Myocyte (in vitro differentiated cells): ENCODE results near the gene TMEM132D. TPM values are rescaled to one million over a fixed set of nuclear protein-coding genes. Genes with fewer than 3 reads are reported as not detected.

Experiments used
- DNase-seq: peaks from one replicate; pipeline ENCODE4 v3.0.0-alpha.2; 2012; ENCODE audit warnings: low read depth
- total RNA-seq: library from RNA; depleted of rRNA; stranded (reverse); fragments of >200 nt; gene quantifications from 2 replicates; pipeline ENCODE4 v1.2.3, GENCODE V29; 2014

The TMEM132D gene
- total RNA-seq, 1 donor from 2014 or later = not detected

DNA sequence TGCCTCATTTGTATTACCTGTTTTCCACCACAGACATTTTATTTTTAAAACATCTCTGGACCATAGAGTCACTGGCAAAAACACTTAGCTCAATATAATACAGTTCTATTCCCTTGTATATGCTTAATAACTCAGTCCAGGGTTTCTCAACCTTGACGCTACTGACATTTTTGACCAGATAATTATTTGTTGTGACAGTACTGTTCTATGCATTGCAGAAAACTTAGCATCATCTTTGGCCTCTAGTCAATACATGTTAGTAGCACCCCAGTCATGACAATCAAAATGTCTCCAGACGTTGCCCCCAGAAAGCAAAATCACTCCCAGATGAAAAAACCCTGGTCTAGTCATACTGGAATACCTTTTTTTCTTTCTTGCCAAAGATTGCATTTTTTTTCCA is 174.7 kb downstream of the TMEM132D start:
- no peak for DNase-seq

DNA sequence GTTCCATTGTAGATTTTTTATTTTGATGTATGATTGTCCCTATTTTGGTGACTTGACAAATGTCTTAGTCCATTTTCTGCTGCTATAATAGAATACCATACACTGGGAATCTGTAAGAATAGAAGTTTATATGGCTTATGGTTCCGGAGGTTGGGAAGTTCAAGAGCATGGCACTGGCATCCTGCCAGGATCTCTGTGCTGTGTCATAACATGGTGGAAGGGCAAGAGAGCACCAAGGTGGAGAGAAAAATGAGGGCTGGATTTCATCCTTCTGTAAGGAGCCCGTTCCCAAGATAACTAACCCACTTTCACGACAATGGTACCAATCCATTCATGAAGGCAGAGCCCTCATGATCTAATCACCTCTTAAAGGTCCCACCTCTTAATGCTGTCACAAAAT is 176.7 kb downstream of the TMEM132D start:
- no peak for DNase-seq

DNA sequence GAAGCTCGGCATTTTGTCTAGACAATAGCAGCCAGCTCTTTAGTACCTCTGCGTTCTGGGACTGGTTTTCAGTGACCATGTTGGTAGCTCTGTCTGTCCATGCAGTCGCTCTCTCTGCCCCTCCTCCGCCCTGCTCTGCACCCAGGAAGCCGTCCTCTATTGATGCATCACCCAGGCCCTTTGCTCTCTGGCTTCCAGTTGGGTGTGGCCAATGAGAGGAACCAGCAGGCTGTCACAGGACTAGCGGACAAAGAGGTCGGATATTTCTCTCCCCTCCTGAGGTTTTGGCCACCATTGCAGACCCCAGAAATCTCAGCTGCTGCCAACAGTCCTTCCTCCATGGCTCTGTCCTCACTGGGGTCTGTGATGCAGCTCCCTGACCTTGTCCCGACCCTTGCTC is 180.6 kb downstream of the TMEM132D start:
- DNase-seq = no peak

DNA sequence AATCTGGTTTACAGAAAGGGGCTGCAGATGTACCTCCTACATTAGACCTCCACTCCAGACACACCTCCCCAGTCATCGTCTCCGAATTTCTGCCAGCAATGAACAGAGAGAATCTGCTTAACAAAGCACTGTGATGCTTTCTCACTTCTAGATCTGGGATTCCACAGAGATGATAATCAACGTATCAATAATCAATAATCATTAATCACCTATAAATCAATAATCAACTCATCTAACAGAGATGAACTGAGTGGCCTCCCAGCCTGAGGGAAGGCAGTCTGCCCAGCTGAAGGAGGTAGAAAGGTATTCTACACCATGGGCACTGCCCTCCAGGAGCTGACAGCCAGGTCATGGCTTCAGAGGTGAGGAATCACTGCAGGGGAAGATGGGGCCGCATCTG is 183.2 kb downstream of the TMEM132D start:
- DNase-seq = no peak

DNA sequence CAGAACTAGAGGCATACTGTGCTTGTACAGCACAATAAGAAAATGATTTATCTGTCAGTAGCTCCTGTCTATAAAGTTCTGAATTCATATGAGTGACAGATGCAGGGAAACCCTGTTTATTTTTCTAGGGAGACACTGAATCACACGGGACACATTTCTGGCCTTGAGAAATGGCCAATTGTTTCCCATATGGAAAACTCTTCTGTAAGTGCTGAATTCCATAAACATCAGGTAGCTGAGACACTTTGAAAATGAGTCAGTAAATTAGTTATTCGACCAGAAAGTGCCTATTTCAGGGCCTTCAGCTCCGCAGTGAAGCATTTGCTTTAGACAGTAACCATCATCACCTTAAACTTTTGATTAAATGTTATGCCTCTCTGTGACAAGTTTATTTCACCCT is 184.4 kb downstream of the TMEM132D start:
- no peak for DNase-seq

DNA sequence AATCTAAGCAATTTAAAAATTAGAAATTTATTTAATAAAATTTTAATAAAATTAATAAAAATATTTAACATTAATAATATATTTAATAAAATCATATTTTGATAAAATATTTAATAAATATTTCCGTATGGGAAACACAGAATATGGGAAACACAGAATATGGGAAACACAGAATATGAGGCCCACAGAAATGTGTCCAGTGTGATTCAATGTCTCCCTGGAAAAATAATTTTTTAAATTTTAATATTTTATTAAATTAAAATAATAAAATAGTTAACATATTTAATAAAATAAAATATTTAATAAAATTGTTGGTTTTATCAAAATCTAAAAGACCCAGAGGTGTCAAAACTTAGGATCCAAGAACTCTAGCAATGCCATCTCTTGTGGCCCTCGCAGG is 186.4 kb downstream of the TMEM132D start:
- no peak for DNase-seq

DNA sequence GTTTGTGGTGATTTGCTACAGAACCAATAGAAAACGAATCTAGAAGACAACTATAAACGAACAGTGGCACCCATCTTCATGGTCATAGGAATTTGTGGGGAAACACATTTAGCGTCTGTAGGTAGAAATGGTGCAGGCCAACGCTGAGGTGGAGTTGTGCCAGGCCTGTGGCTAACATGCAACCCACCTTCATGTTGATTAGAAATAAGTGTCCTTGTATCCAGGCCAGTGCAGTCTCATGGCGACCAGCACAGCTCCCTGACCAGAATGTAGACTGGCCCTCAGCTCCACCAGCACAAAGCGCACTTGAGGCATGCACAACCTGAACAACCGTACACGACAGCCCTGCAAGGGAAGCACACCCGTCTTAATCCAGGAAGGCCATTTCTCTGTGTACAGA is 187.0 kb downstream of the TMEM132D start:
- DNase-seq = no peak

DNA sequence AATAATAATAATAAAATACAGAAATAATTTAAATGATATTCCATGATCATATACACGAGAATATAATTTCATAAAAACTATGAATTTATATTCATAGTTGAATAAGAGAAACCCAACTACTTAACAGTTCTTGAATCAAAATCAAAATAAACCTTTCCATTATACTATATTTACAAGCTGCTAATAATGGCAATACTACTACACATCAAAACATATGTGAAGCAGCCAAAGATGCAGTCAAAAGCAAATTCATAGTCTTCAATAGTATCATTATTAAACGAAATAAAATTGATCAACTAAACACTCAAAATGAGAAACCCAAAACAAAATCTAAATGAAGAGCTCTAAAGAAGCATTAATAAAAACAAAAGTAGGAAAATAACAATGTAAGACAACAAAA is 197.1 kb downstream of the TMEM132D start:
- DNase-seq = no peak

DNA sequence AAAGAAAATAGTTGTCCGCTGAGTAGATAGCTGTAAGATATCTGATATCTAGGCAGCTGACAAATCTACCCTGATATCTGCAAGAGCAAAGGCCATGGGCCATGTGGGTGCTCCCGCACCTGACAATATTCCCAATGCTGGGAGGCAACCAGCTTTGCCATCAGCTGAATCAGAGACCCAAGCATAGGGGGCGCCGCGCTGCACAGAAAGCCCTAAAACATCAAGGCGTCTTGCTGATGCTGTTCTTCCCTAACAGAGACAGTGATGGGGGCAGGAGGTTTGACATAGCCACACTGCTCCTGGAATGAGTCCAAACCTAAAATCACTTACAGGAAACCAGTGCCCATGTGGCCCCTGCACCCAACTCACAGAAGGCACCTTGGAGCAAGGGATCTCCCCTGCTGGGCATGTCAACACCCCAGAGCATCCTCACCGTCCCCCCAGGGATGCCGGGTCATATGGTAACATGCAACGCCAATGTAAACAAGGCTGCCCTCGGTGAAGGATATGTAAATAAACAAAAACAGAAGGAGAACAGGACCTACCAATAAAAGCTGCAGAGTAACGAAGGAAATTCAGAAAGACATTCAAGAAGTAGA is 199.5 kb downstream of the TMEM132D start:
- no peak for DNase-seq

DNA sequence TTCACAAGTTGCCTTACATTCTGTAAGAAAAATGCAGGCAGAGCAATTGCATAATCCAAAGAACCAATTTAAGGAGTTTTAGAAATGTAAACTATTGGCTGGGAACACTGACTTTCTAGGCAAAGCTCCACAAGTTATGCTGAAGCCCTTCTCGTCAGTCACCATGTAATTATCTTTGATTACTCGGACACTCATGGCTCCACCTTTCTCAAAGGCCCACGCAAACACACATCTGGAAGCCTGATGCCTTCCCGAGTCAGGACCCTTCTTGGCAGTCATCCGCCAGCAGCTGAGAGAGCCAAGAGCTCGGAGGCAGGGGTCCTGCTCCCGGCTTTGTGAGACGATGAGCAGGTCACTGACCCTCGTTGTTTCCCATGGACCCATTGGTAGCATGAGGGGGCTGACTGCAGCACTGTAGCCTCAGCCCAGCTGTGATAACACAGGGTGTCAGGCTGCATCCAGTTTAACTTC is 202.2 kb downstream of the TMEM132D start:
- DNase-seq = no peak

DNA sequence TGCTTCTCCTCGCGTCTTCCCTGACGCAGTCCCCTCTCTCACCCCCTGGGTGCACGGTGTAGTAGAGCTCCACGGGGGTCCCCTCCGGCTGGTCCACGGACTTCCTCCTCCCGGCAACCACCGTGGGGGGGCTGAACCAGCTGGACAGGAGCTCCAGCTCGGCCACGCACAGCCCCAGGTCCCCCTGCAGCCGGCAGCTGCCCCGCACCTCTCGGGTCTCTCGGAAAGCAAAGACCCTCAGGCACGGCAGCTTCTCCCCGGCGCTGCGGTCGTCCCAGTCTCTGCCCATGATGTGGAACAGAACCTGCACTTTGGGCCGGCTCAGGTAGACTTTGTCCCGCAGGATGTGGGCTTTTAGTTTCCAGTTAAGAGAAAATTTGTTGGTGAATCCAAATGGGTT is 203.8 kb downstream of the TMEM132D start:
- DNase-seq = no peak

DNA sequence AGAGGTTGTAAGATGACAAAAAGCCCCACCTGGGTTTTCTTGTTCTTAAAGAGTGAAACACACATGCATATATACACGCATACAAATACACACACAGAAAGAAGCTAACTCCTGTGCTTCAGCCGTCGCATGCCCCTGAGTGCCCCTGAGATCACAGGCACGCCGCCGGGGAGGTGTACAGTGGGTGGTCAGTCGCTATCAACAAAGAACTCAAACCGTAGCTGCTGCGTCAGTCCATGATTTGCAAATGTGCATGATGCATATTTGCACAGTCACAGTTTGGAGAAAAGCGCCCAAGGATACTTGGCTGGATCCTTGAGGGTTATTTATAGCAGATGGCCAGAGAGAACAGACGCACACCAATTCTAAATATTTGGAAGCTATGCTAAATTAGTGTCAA is 206.9 kb downstream of the TMEM132D start:
- no peak for DNase-seq

DNA sequence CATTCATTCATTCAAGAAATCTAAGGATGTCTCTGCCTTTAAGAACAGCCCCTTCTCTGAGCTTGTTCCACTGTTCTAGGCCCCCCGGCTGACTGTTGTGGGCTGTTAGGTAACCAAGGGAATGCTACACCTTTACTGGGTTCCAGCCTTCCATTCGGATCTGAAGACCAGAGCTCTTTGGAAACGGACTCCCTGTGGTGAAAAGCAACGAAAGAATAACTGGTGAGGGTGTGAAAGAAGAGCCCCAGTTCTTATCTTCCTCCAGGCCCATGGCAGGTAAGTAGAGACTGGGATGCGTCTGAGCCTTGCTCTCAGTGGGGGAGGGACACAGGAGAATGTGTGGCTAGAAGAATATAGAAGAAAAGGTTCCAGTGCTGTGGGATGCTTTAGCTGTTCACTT is 207.4 kb downstream of the TMEM132D start:
- no peak for DNase-seq

DNA sequence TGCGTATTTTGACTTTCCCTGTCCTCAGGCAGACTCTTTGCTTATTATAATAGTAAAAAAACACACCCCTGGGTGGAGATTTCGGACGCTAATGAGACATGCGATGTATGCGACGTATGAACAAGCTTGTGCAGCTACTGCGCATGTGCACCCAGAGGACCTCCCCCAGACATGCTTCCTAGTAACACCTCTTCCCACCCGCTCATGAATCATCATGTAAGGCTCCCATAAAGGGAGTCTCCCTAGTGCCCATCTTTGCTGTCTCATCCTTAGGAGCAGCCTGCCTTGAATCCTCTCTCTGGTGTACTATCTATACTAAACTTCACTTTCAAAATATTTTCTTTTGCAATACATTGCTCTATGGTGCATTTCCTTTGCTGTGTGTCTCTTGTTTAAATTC is 210.1 kb downstream of the TMEM132D start:
- DNase-seq = no peak

DNA sequence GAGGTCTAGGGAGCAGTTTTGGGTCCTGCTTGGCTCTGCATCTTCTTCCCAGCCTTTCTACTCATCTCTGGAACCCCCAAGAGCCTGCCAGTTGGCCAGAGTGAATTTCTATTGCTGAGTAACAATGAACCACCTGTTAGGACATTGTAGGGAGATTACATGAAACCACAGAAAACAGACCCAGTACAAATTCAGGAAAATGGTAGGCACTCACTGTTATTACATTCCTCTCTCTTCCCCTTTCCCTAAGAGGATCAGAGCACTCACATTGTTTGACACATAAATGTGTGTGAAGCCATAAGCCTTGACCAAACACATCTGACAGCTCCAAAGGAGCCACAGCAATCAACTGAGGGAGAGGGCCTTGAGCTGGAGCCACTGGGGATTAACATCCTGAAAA is 216.1 kb downstream of the TMEM132D start:
- no peak for DNase-seq

DNA sequence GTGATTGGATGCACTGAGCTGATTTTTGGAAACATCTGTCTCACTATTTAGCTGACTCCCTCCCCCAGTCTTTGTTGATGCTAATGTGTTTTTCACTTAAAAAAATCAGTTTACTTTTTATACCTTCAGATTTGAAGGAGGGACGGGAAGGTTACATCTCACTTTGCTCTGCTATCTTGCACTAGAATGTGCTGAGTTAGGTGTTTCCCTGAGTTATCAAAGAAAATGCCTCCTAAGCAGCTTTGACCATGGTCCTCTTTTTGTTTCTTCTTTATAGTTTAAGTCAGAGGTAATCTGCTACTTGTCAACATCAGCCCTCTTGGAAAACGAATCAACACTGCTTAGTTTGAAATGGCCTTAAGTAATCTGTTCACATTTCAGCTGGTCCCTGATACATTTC is 222.0 kb downstream of the TMEM132D start:
- no peak for DNase-seq

DNA sequence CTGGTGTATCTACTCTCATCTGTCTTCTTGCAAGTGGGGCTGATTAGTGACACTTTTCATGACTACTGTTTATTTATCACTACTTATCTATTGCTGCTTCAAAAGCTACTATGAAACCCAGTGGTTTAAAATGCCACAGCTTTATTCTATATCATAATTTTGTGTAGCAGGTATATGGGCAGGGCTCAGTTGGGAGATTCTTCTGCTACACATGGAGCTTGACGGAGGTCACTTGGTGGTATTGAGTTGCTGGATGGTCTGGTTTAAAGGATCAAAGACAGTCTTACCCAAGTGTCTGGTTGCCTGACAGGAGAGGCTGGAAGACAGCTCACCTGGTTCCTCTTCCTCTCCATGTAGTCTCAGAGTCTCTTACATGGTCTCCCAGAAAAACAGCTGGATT is 222.7 kb downstream of the TMEM132D start:
- DNase-seq = no peak

DNA sequence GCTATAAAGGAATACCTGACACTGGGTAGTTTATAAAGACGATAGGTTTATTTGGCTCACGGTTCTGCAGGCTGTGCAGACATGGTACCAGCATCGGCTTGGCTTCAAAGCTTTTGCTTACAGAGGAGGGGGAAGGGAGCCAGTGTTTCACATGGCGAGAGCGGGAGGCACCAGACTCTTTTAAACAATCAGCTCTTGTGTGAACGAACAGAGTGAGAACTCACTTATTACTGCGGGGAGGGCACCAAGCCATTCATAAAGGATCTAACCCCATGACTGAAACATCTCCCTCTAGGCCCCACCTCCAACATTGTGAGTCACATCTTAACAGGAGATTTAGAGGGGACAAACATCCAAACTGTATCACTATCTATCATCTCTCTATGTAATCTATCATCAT is 227.4 kb downstream of the TMEM132D start:
- DNase-seq = no peak

DNA sequence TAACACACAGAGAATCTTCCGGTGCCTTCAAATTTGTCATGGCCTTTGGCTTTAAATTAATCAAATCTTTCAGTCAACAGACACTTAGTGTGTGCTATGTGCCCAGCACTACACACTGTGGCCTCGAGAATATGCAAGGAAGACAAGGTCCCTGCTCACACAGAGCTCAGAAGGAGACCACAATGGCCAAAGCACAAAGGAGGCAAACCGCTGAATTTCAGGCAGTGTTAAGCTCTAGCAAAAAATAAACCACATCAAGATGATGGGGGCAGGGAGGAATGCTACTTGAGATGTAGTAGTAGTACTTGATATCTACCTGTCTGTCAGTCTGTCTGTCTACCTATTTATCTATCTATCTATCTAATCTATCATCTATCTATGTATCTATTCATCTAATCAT is 227.9 kb downstream of the TMEM132D start:
- no peak for DNase-seq

DNA sequence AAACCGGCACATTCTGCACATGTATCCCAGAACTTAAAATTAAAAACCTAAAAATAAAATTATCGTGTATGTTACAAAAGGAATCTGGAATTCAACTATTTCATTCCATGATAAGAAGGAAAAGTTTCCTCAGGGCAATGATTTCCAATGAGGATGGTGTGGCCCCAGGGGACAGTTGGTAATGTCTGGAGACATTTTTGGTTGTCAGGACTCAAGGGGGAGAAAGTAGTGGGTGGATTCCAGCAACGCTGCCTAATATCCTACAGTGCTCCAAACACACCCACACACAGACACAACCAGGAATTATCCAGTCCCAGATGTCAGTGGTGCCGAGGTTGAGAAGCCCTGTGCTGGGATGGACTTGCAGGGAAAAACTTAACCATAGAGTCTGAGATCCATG is 228.3 kb downstream of the TMEM132D start:
- DNase-seq = no peak

DNA sequence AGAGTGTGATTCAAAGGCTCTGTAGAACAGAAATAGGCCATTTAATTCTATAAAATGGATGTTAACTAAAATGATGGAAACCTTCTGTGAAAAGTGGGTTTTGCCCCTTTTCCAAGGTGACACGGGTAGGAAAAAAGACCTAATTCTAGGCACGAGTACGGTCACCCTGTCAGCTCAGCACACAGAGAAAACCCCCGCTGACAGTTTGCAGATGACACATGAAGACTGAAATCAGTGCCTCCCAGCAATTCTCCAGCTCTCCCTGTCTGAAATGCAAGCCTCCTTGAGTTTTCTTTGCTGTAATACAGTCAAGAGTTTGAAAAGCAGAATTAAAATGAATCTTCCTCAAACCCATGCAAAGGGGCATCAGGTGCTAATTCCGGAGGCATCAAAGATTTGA is 230.0 kb downstream of the TMEM132D start:
- no peak for DNase-seq

DNA sequence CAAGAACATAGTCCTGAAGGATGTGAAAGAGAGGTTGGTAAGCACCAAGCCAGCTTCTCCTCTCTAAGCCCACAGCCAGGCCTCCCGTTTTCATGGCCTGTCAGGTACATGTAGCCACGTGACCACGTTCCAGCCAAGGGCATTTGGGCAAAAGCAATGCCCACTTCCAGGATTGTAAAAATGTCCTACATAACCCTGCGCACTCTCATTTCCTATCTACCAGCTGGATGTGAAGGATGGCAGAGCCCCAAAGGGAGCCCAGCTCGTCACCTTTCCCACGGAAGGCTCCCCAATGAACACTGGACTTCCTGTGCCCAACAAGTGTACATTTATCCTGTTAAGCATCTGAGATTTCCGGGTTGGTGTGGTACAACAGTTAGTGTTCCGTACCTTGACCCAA is 231.7 kb downstream of the TMEM132D start:
- DNase-seq = no peak

DNA sequence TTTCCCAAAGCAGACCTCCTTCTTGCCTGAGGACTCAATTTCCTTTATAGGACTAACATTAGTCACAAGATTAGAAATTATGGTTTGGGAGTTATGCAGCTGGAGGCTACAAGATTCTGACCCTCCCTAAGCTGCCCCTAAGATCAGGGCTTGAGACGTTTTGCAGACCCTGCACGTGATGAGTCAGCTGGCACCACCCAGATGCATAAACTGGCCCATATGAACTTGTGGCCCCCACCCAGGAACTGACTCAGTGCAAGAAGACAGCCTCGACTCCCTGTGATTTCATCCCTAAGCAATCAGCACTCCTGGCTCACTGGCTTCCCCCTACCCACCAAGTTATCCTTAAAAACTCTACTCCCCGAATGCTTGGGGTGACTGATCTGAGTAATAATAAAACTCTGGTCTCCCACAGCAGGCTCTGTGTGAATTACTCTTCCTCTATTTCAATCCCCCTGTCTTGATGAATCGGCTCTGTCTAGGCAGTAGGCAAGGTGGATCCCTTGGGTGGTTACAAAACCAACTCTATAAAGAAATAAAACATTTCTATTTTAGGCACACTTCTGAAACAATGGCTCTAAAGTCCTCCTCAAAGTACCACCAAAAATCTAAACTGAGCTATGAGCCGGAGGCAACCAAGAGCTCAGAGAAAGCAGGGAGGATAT is 233.4 kb downstream of the TMEM132D start:
- DNase-seq = no peak
